SH-SY5Y (cell line): Measurements from ENCODE around the gene MOB3B.

Source experiments
- GATA2 ChIP-seq: IDR thresholded peaks from 2 replicates; pipeline ENCODE4 v1.6.1; 2011; ENCODE audit warnings: mild to moderate bottlenecking, low read depth, low read length
- GATA3 ChIP-seq: IDR thresholded peaks from 2 replicates; pipeline ENCODE4 v1.6.1; 2011; ENCODE audit warnings: low read depth, mild to moderate bottlenecking, low read length, moderate library complexity

Gene MOB3B

GRCh38 chr9:27518006-27518405, 11.6 kb downstream of the MOB3B start:
- TF ChIP-seq GATA3 (no peak), GATA2 (no peak)

- TF ChIP-seq GATA2 (no peak), GATA3 (no peak)
Observed at GRCh38 chr9:27514551-27514950, 15.1 kb downstream of the MOB3B start.

DNA sequence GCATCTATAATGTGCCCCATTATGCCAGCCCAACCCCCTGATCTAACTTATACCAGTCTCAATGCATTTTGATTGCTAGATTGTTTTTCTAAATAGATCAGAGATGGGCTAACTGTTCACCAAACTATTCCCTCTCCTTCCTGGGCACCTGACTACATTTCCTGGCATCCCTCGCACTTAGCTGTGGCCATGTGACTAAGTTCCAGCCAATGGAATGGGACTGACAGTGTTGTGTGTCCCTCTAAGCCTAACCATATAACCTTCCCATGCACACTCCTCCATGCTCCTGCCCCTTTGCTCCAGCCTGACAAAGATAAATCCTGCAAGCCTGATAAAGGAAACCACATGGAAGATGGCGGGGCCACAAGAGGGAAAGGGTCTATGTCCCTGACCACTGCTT, 17.8 kb downstream of the MOB3B start:
- TF ChIP-seq GATA3 (no peak), GATA2 (no peak)

GRCh38 chr9:27510780-27511179, 18.8 kb downstream of the MOB3B start:
- TF ChIP-seq GATA3 (no peak), GATA2 (no peak)

DNA sequence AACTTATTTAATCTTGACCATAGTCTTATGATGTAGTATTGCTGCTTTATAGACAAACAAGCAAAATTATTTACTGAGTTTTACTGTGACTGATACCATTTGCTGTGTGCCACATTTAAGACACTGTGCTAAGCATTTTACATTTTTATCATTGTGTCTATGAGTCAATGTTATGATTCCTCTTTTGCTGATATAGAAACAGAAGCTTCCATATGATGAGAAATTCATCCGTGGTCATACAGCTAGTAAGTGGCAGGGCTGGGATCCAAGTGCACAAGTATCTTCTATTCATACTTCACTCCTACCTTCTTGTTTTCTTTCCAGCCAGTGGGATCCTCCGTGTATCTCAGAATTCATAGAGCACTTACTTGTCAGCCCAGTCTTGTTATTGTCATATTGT, 22.6 kb downstream of the MOB3B start:
- TF ChIP-seq GATA3, result no peak
- TF ChIP-seq GATA2, result no peak

- TF ChIP-seq GATA2, result no peak
- no peak for TF ChIP-seq GATA3
Observed at GRCh38 chr9:27505744-27506161, 23.9 kb downstream of the MOB3B start.

DNA sequence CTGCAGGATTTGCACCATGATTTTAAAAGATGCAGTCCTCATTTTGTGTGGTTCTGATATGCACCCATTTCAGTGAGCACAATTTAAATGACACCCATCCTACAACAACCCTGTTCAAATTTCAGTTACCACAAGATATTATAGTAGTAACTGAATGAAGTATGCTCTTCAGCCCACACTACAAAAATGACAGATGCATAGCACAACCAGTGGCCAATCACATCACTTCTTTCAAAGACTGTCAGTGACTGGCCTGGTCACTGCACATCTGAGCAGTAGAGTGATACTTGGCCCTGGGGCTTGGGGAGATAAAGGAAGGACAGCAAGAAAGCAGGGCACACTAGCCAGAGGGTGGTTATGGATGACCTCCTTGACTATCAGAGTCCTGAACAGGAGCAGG, 25.4 kb downstream of the MOB3B start:
- TF ChIP-seq GATA2, result no peak
- TF ChIP-seq GATA3, result no peak

DNA sequence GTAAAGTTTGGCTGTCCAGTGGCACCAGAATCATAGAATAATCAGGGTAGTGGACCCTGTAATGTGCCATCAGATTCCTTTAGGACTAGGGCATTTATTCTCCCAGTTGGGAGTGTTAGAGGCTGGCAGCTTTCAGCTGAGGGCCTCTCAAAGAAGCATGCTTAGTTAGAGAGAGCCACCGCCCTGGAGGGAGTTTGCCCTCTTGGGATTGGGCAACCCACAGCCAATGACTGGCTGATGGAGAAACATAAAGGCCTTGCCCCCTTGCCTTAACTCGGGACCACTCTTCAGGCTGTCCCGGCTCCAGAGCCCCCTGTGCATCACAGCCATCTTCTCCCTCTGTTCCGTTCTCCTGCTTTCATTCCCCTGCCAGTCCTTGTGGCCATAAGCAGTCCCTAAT, 26.0 kb downstream of the MOB3B start:
- TF ChIP-seq GATA3, result no peak

DNA sequence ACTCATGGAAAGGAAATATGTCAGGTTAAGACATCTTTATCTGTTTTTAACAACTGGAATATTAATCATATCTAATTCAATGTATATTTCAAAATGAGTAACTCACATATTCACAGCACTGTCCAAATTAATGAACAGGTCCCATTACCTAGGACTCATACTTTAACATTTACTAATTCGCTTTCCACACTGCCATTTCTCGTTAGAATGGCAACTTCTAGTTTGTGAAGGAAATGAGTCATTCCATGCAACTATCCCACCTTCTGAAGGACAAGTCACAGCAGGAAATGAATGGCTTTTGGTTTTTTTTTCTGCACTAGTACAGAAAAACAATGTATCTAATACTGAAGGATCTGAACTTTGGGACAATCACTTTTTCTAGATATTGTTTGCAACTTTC, 30.2 kb downstream of the MOB3B start:
- no peak for TF ChIP-seq GATA3
- no peak for TF ChIP-seq GATA2

- TF ChIP-seq GATA2, result no peak
- no peak for TF ChIP-seq GATA3
Observed at GRCh38 chr9:27497883-27498417, 31.7 kb downstream of the MOB3B start.

DNA sequence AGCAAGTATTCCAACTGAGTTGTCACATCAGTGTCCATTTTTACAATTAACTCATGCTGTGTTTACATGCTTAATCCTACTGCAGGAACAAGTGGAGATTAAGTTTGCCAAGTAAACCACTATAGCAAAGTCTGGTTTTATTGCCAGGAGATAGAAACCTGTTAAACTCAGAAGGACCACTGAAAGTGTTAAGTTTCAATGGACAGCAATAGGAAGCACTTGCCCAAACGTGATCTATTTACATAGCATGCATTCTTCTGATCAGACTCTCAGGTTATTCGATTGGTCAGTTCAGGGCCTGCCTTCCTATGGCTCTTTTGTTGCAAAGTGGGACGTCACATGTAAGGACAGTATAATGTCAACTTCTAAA, 33.5 kb downstream of the MOB3B start:
- no peak for TF ChIP-seq GATA2
- no peak for TF ChIP-seq GATA3

DNA sequence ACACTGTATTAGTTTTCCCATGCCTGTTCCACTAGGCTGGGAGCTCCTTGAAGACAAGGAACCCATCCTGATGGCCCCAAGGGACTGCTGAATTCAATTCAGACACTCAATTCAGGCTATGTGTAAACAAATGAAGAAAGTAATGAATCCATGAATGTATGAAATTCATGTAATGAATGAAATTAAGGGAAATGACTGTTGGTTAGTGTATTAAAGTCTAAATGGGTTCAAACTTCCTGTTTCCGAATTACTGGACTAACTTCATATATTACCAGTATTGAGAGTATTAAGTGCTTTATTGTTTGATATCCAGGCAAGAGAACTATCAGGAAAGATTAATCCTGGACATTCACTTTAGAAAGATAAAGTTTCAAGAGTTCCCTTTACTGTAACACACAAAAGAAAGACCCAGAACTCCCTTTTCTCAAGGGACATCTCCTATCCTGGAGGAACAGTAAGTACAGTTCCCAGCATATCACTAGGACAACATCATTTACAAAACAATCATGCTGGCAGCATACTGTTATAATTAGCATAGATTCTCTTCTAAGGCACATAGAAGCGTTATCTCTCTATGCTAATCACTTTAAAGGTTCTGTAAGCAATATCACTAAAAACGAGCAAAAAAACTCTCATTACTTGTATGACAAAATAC, 34.0 kb downstream of the MOB3B start:
- TF ChIP-seq GATA3 (no peak), GATA2 (no peak)

- TF ChIP-seq GATA3 (no peak), GATA2 (no peak)
Observed at GRCh38 chr9:27491154-27491553, 38.5 kb downstream of the MOB3B start.

GRCh38 chr9:27489087-27489876, 40.3 kb downstream of the MOB3B start:
- no peak for TF ChIP-seq GATA3
- TF ChIP-seq GATA2, result no peak

DNA sequence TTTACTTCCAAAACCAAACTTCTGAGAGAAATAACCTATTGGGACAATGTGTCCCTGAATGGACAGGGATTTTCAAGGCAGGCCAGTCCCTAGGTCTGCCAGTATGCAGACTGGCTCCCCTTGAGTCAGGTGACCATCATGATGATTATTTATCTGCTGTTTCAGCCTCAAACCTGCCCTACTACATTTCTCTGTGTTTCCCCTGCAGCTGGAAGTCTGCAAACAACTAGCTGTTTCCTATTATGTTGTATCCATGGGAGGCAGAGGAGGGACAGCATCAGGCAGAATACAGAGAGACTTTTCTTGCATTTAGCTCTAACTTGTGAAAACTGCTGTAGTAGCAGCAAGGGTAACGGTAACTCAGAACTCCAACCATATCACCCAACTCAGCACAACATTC, 41.7 kb downstream of the MOB3B start:
- no peak for TF ChIP-seq GATA3
- no peak for TF ChIP-seq GATA2
